Activated CD8-positive, alpha-beta T cell treated with anti-CD3 and anti-CD28 coated beads for 36 hours (primary cell): ENCODE data around the gene ALOX15B. TPM values are rescaled to one million over a fixed set of nuclear protein-coding genes. Genes with fewer than 3 reads are reported as not detected.

Experiments
- ATAC-seq: fragments of 200-7000 bp; cut with Tn5 transposase; one replicate; pipeline ENCODE4 v1.10.0; 2021; ENCODE audit warnings: mild to moderate bottlenecking, moderate library complexity
- CTCF ChIA-PET: fragments of 350-600 bp; sonication (Branson Sonifier 250); formaldehyde crosslinking; loops from one replicate; lab custom pipeline; 2021; ENCODE audit warnings: antibody characterized with exemption; lab: Charles Lee
- POLR2A ChIA-PET: fragments of 350-600 bp; sonication (Branson Sonifier 250); formaldehyde crosslinking; loops from one replicate; lab custom pipeline; 2021; ENCODE audit warnings: antibody characterized with exemption; lab: Charles Lee
- DNase-seq: peaks from one replicate; pipeline ENCODE4 v3.0.0-alpha.2; 2020
- H3K27ac Mint-ChIP-seq: one replicate; pipeline ENCODE4 v1.8.0; 2021; ENCODE audit warnings: mild to moderate bottlenecking, mixed read lengths
- H3K27me3 Mint-ChIP-seq: one replicate; pipeline ENCODE4 v1.8.0; 2021; ENCODE audit warnings: mixed read lengths
- H3K36me3 Mint-ChIP-seq: one replicate; pipeline ENCODE4 v1.8.0; 2021; ENCODE audit warnings: low read depth, mixed read lengths
- H3K4me1 Mint-ChIP-seq: one replicate; pipeline ENCODE4 v1.8.0; 2021; ENCODE audit warnings: low read depth, mixed read lengths
- H3K4me3 Mint-ChIP-seq: one replicate; pipeline ENCODE4 v1.8.0; 2021; ENCODE audit warnings: mild to moderate bottlenecking, moderate library complexity, mixed read lengths
- H3K9me3 Mint-ChIP-seq: one replicate; pipeline ENCODE4 v1.8.0; 2021; ENCODE audit warnings: mixed read lengths
- intact Hi-C: fragments of 100-400 bp; cut with micrococcal nuclease; formaldehyde crosslinking; loops from one replicate; pipeline ENCODE4 v1.10.0; 2022
- total RNA-seq, 2 experiments: library from RNA; stranded (reverse); gene quantifications; one replicate each; pipeline ENCODE4 v1.2.3, GENCODE V29; 2021
- TF ChIP-seq, protein P1 (sequence below): fragments of 200-600 bp; IDR thresholded peaks from one replicate; pipeline ENCODE4 v1.8.0; 2022; ENCODE audit warnings: antibody characterized with exemption, mild to moderate bottlenecking

Gene ALOX15B
- total RNA-seq, 2 experiments from 2014 or later = 0.16 TPM; not detected in 1

- Mint-ChIP-seq H3K27me3 (peaks cover 18% of the 10 kb centered on the region), H3K27ac (no peak overlapping the region), H3K4me1 (peaks cover 4% of the 10 kb centered on the region), H3K9me3 (no peaks in the 10 kb centered on the region), H3K36me3 (no peaks in the 10 kb centered on the region), H3K4me3 (no peak overlapping the region)
- ChIA-PET POLR2A (no interaction called here), CTCF (interaction anchor here (1.0 to 4.4 kb wide), 4 partner anchors 18 to 296 kb away, joined by 3 to 65 read pairs (median 14); no protein-coding TSS in a partner anchor)
- no peak for DNase-seq
- no peak for ATAC-seq
- TF ChIP-seq, protein P1, sequence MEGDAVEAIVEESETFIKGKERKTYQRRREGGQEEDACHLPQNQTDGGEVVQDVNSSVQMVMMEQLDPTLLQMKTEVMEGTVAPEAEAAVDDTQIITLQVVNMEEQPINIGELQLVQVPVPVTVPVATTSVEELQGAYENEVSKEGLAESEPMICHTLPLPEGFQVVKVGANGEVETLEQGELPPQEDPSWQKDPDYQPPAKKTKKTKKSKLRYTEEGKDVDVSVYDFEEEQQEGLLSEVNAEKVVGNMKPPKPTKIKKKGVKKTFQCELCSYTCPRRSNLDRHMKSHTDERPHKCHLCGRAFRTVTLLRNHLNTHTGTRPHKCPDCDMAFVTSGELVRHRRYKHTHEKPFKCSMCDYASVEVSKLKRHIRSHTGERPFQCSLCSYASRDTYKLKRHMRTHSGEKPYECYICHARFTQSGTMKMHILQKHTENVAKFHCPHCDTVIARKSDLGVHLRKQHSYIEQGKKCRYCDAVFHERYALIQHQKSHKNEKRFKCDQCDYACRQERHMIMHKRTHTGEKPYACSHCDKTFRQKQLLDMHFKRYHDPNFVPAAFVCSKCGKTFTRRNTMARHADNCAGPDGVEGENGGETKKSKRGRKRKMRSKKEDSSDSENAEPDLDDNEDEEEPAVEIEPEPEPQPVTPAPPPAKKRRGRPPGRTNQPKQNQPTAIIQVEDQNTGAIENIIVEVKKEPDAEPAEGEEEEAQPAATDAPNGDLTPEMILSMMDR = no peak
- intact Hi-C loops = no loop called here
These were observed 831 bp downstream of the ALOX15B start for GRCh38 chr17:8039611-8040168.

GRCh38 chr17:8041249-8041928, 2.5 kb downstream of the ALOX15B start:
- TF ChIP-seq, protein P1 = peak; percentile 72
- Mint-ChIP-seq H3K27me3 (peaks cover 18% of the 10 kb centered on the region), H3K9me3 (no peaks in the 10 kb centered on the region), H3K36me3 (no peaks in the 10 kb centered on the region), H3K27ac (no peak overlapping the region), H3K4me3 (no peak overlapping the region), H3K4me1 (peaks cover 4% of the 10 kb centered on the region)
- DNase-seq (peak; percentile 68), ATAC-seq (peak; percentile 67)
- ChIA-PET POLR2A (interaction anchor here (0.7 to 1.3 kb wide), 3 partner anchors 16 to 129 kb away, joined by 3 to 4 read pairs (median 3); no protein-coding TSS in a partner anchor), CTCF (interaction anchor here (0.6 to 4.4 kb wide), 49 partner anchors 10 to 353 kb away, joined by 3 to 65 read pairs (median 4); partner anchors contain the start of genes CHD3, GUCY2D, RNF227 and SLC25A35)
- intact Hi-C loops = no loop called here

- intact Hi-C loops = no loop called here
- peaks cover 18% of the 10 kb centered on the region for H3K27me3 Mint-ChIP-seq
- no peaks in the 10 kb centered on the region for H3K36me3 Mint-ChIP-seq
- ATAC-seq (peak; percentile 25), DNase-seq (no peak)
- TF ChIP-seq, protein P1 = no peak
- H3K4me3 Mint-ChIP-seq = no peak overlapping the region
- POLR2A ChIA-PET = interaction anchor here (0.7 to 1.3 kb wide), 3 partner anchors 15 to 130 kb away, joined by 3 to 4 read pairs (median 3); no protein-coding TSS in a partner anchor
- H3K4me1 Mint-ChIP-seq = peaks cover 4% of the 10 kb centered on the region
- H3K27ac Mint-ChIP-seq = no peak overlapping the region
- no peaks in the 10 kb centered on the region for H3K9me3 Mint-ChIP-seq
- CTCF ChIA-PET = interaction anchor here (0.7 to 4.4 kb wide), 49 partner anchors 10 to 354 kb away, joined by 3 to 65 read pairs (median 4); partner anchors contain the start of genes CHD3, GUCY2D, RNF227 and SLC25A35
These were observed 3.1 kb downstream of the ALOX15B start for GRCh38 chr17:8041979-8042378.

GRCh38 chr17:8044819-8045810, 6.3 kb downstream of the ALOX15B start:
- intact Hi-C loops = no loop called here
- Mint-ChIP-seq H3K36me3 (no peaks in the 10 kb centered on the region), H3K4me1 (no peaks in the 10 kb centered on the region), H3K4me3 (no peak overlapping the region), H3K9me3 (no peaks in the 10 kb centered on the region), H3K27ac (no peak overlapping the region), H3K27me3 (peaks cover 6% of the 10 kb centered on the region)
- no peak for ATAC-seq
- TF ChIP-seq, protein P1 = no peak
- CTCF ChIA-PET = interaction anchor here (1.5 to 1.9 kb wide), 2 partner anchors 12 to 28 kb away, joined by 5 to 6 read pairs; no protein-coding TSS in a partner anchor
- DNase-seq = no peak
- POLR2A ChIA-PET = no interaction called here
